ENCODE measurements around the gene SYN1.

DNA sequence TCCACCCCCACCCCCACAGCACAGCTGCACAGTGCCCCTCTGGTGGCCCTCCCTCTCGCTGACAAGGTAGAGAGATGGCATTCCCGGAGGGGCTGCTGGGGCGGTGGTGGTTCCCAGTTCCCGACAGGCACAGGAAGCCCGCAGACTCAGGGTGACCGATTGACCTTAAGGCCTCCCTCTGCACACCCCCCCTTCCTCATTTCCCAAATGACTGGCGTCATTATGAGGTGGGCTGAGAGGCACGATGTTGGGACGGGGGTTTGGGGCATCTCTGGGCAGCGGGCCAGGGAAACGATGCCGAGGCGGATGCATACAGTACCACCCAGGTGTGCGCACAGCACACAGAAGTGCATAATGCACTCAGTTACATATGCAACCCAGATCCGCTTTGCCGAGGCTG, 41.0 kb downstream of the SYN1 start:
- TF ChIP-seq CTCF (IDR thresholded peaks at IDR 0.05; ENCODE audit: low read depth, low read length) (no peak), POLR2A (IDR thresholded peaks at IDR 0.05; ENCODE audit: extremely low read depth, insufficient read length) (no peak), MYC (IDR thresholded peaks at IDR 0.05; ENCODE audit: low read depth, low read length) (no peak), MAX (IDR thresholded peaks at IDR 0.05; ENCODE audit: low read depth, low read length) (no peak)

Measured in NB4 (cell line).